H1 (cell line): Measurements from ENCODE around the gene OSBPL3. TPM values are rescaled to one million over a fixed set of nuclear protein-coding genes. Genes with fewer than 3 reads are reported as not detected.

Source experiments
- CTCF ChIA-PET: fragments of 300-600 bp; sonication (Branson Sonifier 250); formaldehyde crosslinking; loops from one replicate; lab custom pipeline; 2021; ENCODE audit not compliant: partially characterized antibody; lab: Charles Lee
- POLR2A ChIA-PET: fragments of 300-600 bp; sonication (Branson Sonifier 250); formaldehyde crosslinking; loops from one replicate; lab custom pipeline; 2021; ENCODE audit warnings: inconsistent platforms; ENCODE audit not compliant: partially characterized antibody; lab: Charles Lee
- DNase-seq, 2 experiments: peaks; one replicate each; pipeline versions ENCODE4 v3.0.0 to v3.0.0-alpha.2; 2010 to 2022; ENCODE audit warnings: low spot score in 2 of 2, low read depth in 1 of 2, mixed read lengths in 1 of 2
- FAIRE-seq: peaks from 2 replicates; lab custom pipeline; 2011; peaks lifted over from hg19 to GRCh38; lab: Jason Lieb, UNC
- H2AFZ ChIP-seq: 2 replicates; pipeline ENCODE4 v1.8.1; 2012; ENCODE audit warnings: low read length, inconsistent platforms
- H2AK5ac ChIP-seq: 2 replicates; pipeline ENCODE4 v1.6.1; 2013; ENCODE audit warnings: low read depth, low read length
- H2BK120ac ChIP-seq: replicated peaks from 2 replicates; pipeline ENCODE3; 2013; ENCODE audit warnings: low read depth, low read length, inconsistent platforms
- H2BK12ac ChIP-seq: 2 replicates; pipeline ENCODE4 v1.6.1; 2013; ENCODE audit warnings: low read depth, low read length
- H2BK15ac ChIP-seq: 2 replicates; pipeline ENCODE4 v1.6.1; 2013; ENCODE audit warnings: low read length
- H2BK20ac ChIP-seq: 2 replicates; pipeline ENCODE4 v1.6.1; 2013; ENCODE audit warnings: low read length
- H2BK5ac ChIP-seq: 2 replicates; pipeline ENCODE4 v1.6.1; 2013; ENCODE audit warnings: low read depth, low read length
- H3K14ac ChIP-seq: 2 replicates; pipeline ENCODE4 v1.6.1; 2013; ENCODE audit warnings: inconsistent platforms; ENCODE audit not compliant: insufficient read length
- H3K18ac ChIP-seq: 2 replicates; pipeline ENCODE4 v1.6.1; 2013; ENCODE audit warnings: low read length; ENCODE audit errors: extremely low read depth
- H3K23ac ChIP-seq: 2 replicates; pipeline ENCODE4 v1.6.1; 2013; ENCODE audit warnings: inconsistent platforms; ENCODE audit not compliant: insufficient read length
- H3K23me2 ChIP-seq: 2 replicates; pipeline ENCODE4 v1.6.1; 2013; ENCODE audit warnings: low read depth, low read length
- H3K27ac ChIP-seq: 2 replicates; pipeline ENCODE4 v1.6.1; 2011; ENCODE audit warnings: low read depth, low read length, inconsistent platforms
- H3K27me3 ChIP-seq, 4 experiments: replicated peaks in 1 of 4; 1 replicate in 1 of 4; 2 replicates in 3 of 4; pipeline versions ENCODE4 v1.6.1 to v1.8.1; 2011 to 2013; ENCODE audit warnings: low read length in 3 of 4, mild to moderate bottlenecking in 3 of 4, inconsistent platforms in 2 of 4, mixed read lengths in 2 of 4, moderate library complexity in 1 of 4; ENCODE audit not compliant: control insufficient read depth in 3 of 4, insufficient read depth in 3 of 4; ENCODE audit errors: extremely low read depth in 1 of 4
- H3K36me3 ChIP-seq, 4 experiments: 2 replicates each; pipeline versions ENCODE4 v1.6.1 to v1.8.1; 2011 to 2013; ENCODE audit warnings: mild to moderate bottlenecking in 4 of 4, low read length in 3 of 4, moderate library complexity in 2 of 4, control low read depth in 1 of 4, inconsistent platforms in 1 of 4; ENCODE audit not compliant: insufficient read depth in 4 of 4, control insufficient read depth in 2 of 4
- H3K4ac ChIP-seq: replicated peaks from 2 replicates; pipeline ENCODE3; 2013; ENCODE audit warnings: low read length, low read depth, mixed read lengths, inconsistent platforms; ENCODE audit not compliant: insufficient read length
- H3K4me1 ChIP-seq, 4 experiments: replicated peaks in 1 of 4; 1 replicate in 1 of 4; 2 replicates in 3 of 4; pipeline versions ENCODE4 v1.6.1 to v1.8.1; 2011 to 2013; ENCODE audit warnings: low read length in 3 of 4, inconsistent platforms in 2 of 4, mixed read lengths in 1 of 4; ENCODE audit not compliant: insufficient read depth in 4 of 4, control insufficient read depth in 3 of 4
- H3K4me2 ChIP-seq, 2 experiments: 2 replicates each; pipeline versions ENCODE4 v1.6.1 to v1.8.1; 2011 to 2013; ENCODE audit warnings: low read depth in 2 of 2, low read length in 2 of 2, control low read depth in 1 of 2, inconsistent platforms in 1 of 2, mild to moderate bottlenecking in 1 of 2; ENCODE audit not compliant: insufficient read depth in 1 of 2
- H3K4me3 ChIP-seq, 4 experiments: fragments of 200-600, 300-600 bp in 1 of 4; sonication (generic), shearing (Covaris generic), sonication (Bioruptor Twin) in 1 of 4; 2 replicates each; pipeline versions ENCODE4 v1.5.1 to v1.8.1; 2011 to 2016; ENCODE audit warnings: low read length in 4 of 4, low read depth in 3 of 4, control low read depth in 2 of 4, inconsistent platforms in 2 of 4, mild to moderate bottlenecking in 2 of 4, mixed read lengths in 1 of 4, moderate library complexity in 1 of 4; ENCODE audit not compliant: insufficient read depth in 2 of 4; ENCODE audit errors: extremely low read depth in 1 of 4
- H3K56ac ChIP-seq: replicated peaks from 2 replicates; pipeline ENCODE3; 2013; ENCODE audit warnings: low read depth, mild to moderate bottlenecking, mixed read lengths, low read length, inconsistent platforms; ENCODE audit not compliant: insufficient read length
- H3K79me1 ChIP-seq: 2 replicates; pipeline ENCODE4 v1.6.1; 2013; ENCODE audit warnings: low read depth, low read length, control low read depth
- H3K79me2 ChIP-seq, 2 experiments: 2 replicates each; pipeline versions ENCODE4 v1.6.1 to v1.8.1; 2012 to 2013; ENCODE audit warnings: low read length in 2 of 2, mild to moderate bottlenecking in 2 of 2, inconsistent platforms in 1 of 2; ENCODE audit not compliant: insufficient read depth in 2 of 2, control insufficient read depth in 1 of 2
- H3K9ac ChIP-seq, 4 experiments: replicated peaks in 1 of 4; 1 replicate in 1 of 4; 2 replicates in 3 of 4; pipeline versions ENCODE4 v1.6.1 to v1.8.1; 2011 to 2013; ENCODE audit warnings: low read depth in 3 of 4, low read length in 3 of 4, control low read depth in 2 of 4, mild to moderate bottlenecking in 2 of 4, moderate library complexity in 2 of 4, inconsistent platforms in 1 of 4; ENCODE audit errors: extremely low read depth in 1 of 4
- H3K9me3 ChIP-seq, 2 experiments: 2 replicates each; pipeline versions ENCODE4 v1.6.1 to v1.8.1; 2012 to 2013; ENCODE audit warnings: mild to moderate bottlenecking in 2 of 2, moderate library complexity in 2 of 2, control low read depth in 1 of 2, inconsistent platforms in 1 of 2, low read depth in 1 of 2, low read length in 1 of 2, mixed read lengths in 1 of 2; ENCODE audit not compliant: insufficient read depth in 2 of 2
- H4K20me1 ChIP-seq, 2 experiments: replicated peaks in 1 of 2; 2 replicates each; pipeline versions ENCODE3 to v1.8.1; 2011 to 2013; ENCODE audit warnings: inconsistent platforms in 2 of 2, low read length in 2 of 2, mild to moderate bottlenecking in 1 of 2; ENCODE audit not compliant: insufficient read depth in 2 of 2, control insufficient read depth in 1 of 2
- H4K5ac ChIP-seq: 2 replicates; pipeline ENCODE4 v1.6.1; 2013; ENCODE audit warnings: low read length, low read depth, mixed read lengths, inconsistent platforms; ENCODE audit not compliant: insufficient read length
- H4K8ac ChIP-seq: 2 replicates; pipeline ENCODE4 v1.8.0; 2013; ENCODE audit warnings: mild to moderate bottlenecking, moderate library complexity, low read length, inconsistent platforms; ENCODE audit not compliant: insufficient read depth; ENCODE audit errors: extremely low read depth
- H4K91ac ChIP-seq: replicated peaks from 2 replicates; pipeline ENCODE3; 2013; ENCODE audit warnings: low read length, mixed read lengths, inconsistent platforms; ENCODE audit not compliant: insufficient read length
- ATF2 ChIP-seq: IDR thresholded peaks from 2 replicates; pipeline ENCODE4 v1.6.1; 2012; ENCODE audit warnings: low read length, inconsistent platforms
- CEBPB ChIP-seq: IDR thresholded peaks from 2 replicates; pipeline ENCODE4 v1.6.1; 2012; ENCODE audit warnings: low read depth, low read length
- CHD2 ChIP-seq: IDR thresholded peaks from 2 replicates; pipeline ENCODE4 v1.6.1; 2012; ENCODE audit warnings: low read length, improper control_type of control experiment
- EGR1 ChIP-seq: IDR thresholded peaks from 2 replicates; pipeline ENCODE4 v1.6.1; 2011; ENCODE audit warnings: low read depth, low read length, borderline replicate concordance
- EZH2 ChIP-seq: fragments of 200-600 bp; sonication (generic); IDR thresholded peaks from 2 replicates; pipeline ENCODE4 v1.7.1; 2012; ENCODE audit warnings: low read depth, mild to moderate bottlenecking, moderate library complexity, low read length, inconsistent platforms; ENCODE audit not compliant: severe bottlenecking
- FOSL1 ChIP-seq: IDR thresholded peaks from 2 replicates; pipeline ENCODE4 v1.6.1; 2011; ENCODE audit warnings: mild to moderate bottlenecking, low read depth, low read length, moderate library complexity; ENCODE audit not compliant: insufficient read depth
- GABPA ChIP-seq: IDR thresholded peaks from 2 replicates; pipeline ENCODE4 v1.6.1; 2011; ENCODE audit warnings: mild to moderate bottlenecking, low read length, moderate library complexity, borderline replicate concordance; ENCODE audit not compliant: insufficient read depth
- JUN ChIP-seq: IDR thresholded peaks from 2 replicates; pipeline ENCODE4 v1.6.1; 2011; ENCODE audit warnings: low read depth, mild to moderate bottlenecking, improper control_type of control experiment, low read length
- KDM1A ChIP-seq: fragments of 200-600, 300-600 bp; sonication (generic); IDR thresholded peaks from 2 replicates; pipeline ENCODE4 v1.7.1; 2016; ENCODE audit warnings: mild to moderate bottlenecking, low read length, borderline replicate concordance
- KDM5A ChIP-seq: fragments of 200-600 bp; IDR thresholded peaks from 2 replicates; pipeline ENCODE4 v1.7.1; 2012; ENCODE audit warnings: mild to moderate bottlenecking, low read length, inconsistent platforms, mixed read lengths
- POU5F1 ChIP-seq: IDR thresholded peaks from 2 replicates; pipeline ENCODE4 v1.6.1; 2011; ENCODE audit warnings: low read depth, mild to moderate bottlenecking, low read length, moderate library complexity
- TAF7 ChIP-seq: optimal IDR thresholded peaks from 2 replicates; pipeline ENCODE3; 2011; ENCODE audit warnings: low read depth, mild to moderate bottlenecking, inconsistent platforms, low read length, moderate library complexity, borderline replicate concordance
- USF2 ChIP-seq: IDR thresholded peaks from 2 replicates; pipeline ENCODE4 v1.6.1; 2011; ENCODE audit warnings: low read length, improper control_type of control experiment
- polyA plus RNA-seq, 7 experiments: library from polyadenylated mRNA; depleted of rRNA in 3 of 7; stranded (reverse) in 5 of 7; unstranded in 2 of 7; fragments of >200 nt in 5 of 7; fragments of 200-250 nt in 2 of 7; gene quantifications; 1 replicate in 5 of 7; 2 replicates in 1 of 7; 4 replicates in 1 of 7; pipeline versions ENCODE4 v1.2.1 to v1.2.3, GENCODE V29; 2011 to 2013; ENCODE audit warnings: missing spikeins in 2 of 7, mixed read lengths in 2 of 7
- total RNA-seq: library from RNA; stranded (reverse); fragmentation: NEBNext Ultra II Directional; extraction: Animal tissue kit (Norgen Biotek cat#: 25700); gene quantifications from 2 replicates; pipeline ENCODE4 v1.2.1, GENCODE V29; 2021

The OSBPL3 gene
- total and polyA plus RNA-seq, 2 of the 8 experiments (the other 6 are each of a cell fraction or from before 2014, with no cell fraction given) = 2.8 to 13.9 TPM

GRCh38 chr7:24863626-24864025 is 116.4 kb downstream of the OSBPL3 start:
- no peak overlapping the region for H3K18ac ChIP-seq
- no peaks in the 10 kb centered on the region for H3K79me1 ChIP-seq
- no peak overlapping the region for H2BK20ac ChIP-seq
- no peaks in the 10 kb centered on the region for H3K9me3 ChIP-seq
- FAIRE-seq (no peak), DNase-seq (no peak)
- H3K27ac ChIP-seq = no peak overlapping the region
- ChIA-PET POLR2A (no interaction called here), CTCF (interaction anchor here (0.7 to 1.4 kb wide), 3 partner anchors 14 to 552 kb away, joined by 4 to 6 read pairs (median 5); no protein-coding TSS in a partner anchor)
- H3K23ac ChIP-seq = no peak overlapping the region
- H3K9ac ChIP-seq = no peak overlapping the region
- H3K4me1 ChIP-seq = no peaks in the 10 kb centered on the region
- H3K23me2 ChIP-seq = no peaks in the 10 kb centered on the region
- no peak overlapping the region for H3K4ac ChIP-seq
- H4K20me1 ChIP-seq = no peaks in the 10 kb centered on the region
- no peak overlapping the region for H2BK12ac ChIP-seq
- no peak overlapping the region for H4K91ac ChIP-seq
- H3K36me3 ChIP-seq = peaks cover 0 to 4% (median 0%) of the 10 kb centered on the region in 4 experiments; a peak in 1 of 8 replicates
- H3K14ac ChIP-seq = no peak overlapping the region
- no peak overlapping the region for H3K4me2 ChIP-seq
- no peak overlapping the region for H2AFZ ChIP-seq
- no peak overlapping the region for H2BK120ac ChIP-seq
- H4K5ac ChIP-seq = no peak overlapping the region
- H2BK5ac ChIP-seq = no peak overlapping the region
- H2AK5ac ChIP-seq = no peak overlapping the region
- no peaks in the 10 kb centered on the region for H3K27me3 ChIP-seq
- no peak overlapping the region for H4K8ac ChIP-seq
- H3K79me2 ChIP-seq = no peaks in the 10 kb centered on the region
- H3K4me3 ChIP-seq = no peak overlapping the region
- no peak overlapping the region for H2BK15ac ChIP-seq
- no peak overlapping the region for H3K56ac ChIP-seq
- TF ChIP-seq EGR1 = no peak
- no peak for TF ChIP-seq POU5F1
- no peak for TF ChIP-seq ATF2
- TF ChIP-seq CHD2 = no peak
- TF ChIP-seq CEBPB = no peak
- no peak for TF ChIP-seq EZH2
- no peak for TF ChIP-seq USF2
- TF ChIP-seq KDM5A = no peak
- no peak for TF ChIP-seq FOSL1
- no peak for TF ChIP-seq GABPA
- no peak for TF ChIP-seq JUN
- no peak for TF ChIP-seq TAF7
- no peak for TF ChIP-seq KDM1A
